Stomach (tissue), 4 donors: ENCODE results near the gene MYBPC1.

Source experiments
- CTCF ChIP-seq, 7 experiments: fragments of 450-650 bp in 4 of 7; fragments of 200-600 bp in 3 of 7; sonication (generic) in 3 of 7; IDR thresholded peaks; one replicate each; pipeline ENCODE4 v1.5.1; 2016 to 2019; ENCODE audit warnings: antibody characterized with exemption in 7 of 7, control low read depth in 2 of 7, mild to moderate bottlenecking in 1 of 7
- EP300 ChIP-seq: sonication (generic); formaldehyde crosslinking; IDR thresholded peaks from one replicate; pipeline ENCODE4 v1.6.1; 2017; ENCODE audit warnings: antibody characterized with exemption
- POLR2A ChIP-seq, 4 donors: fragments of 450-650 bp; IDR thresholded peaks; one replicate each; pipeline ENCODE4 v1.6.1; 2016; ENCODE audit warnings: antibody characterized with exemption in 4 of 4, control low read depth in 2 of 4, mild to moderate bottlenecking in 1 of 4, moderate library complexity in 1 of 4
- POLR2AphosphoS5 ChIP-seq, 3 donors: sonication (generic); formaldehyde crosslinking; IDR thresholded peaks; one replicate each; pipeline ENCODE4 v1.6.1; 2016; ENCODE audit warnings: antibody characterized with exemption in 3 of 3

GRCh38 chr12:101599771-101600484, 5.2 kb downstream of the MYBPC1 start:
- no peak for TF ChIP-seq CTCF (IDR thresholded peaks at IDR 0.05)
- TF ChIP-seq EP300 = no peak
- no peak for TF ChIP-seq POLR2A (IDR thresholded peaks at IDR 0.05)
- no peak for TF ChIP-seq POLR2AphosphoS5 (IDR thresholded peaks at IDR 0.05)
